EL (cell line): Measurements from ENCODE around the gene RBM5.

Experiments
- DNase-seq: peaks from one replicate; pipeline ENCODE4 v3.0.0-alpha.2; 2016

Gene RBM5

GRCh38 chr3:50162034-50162883 lies 73.5 kb downstream of the RBM5 start:
- no peak for DNase-seq

- DNase-seq: peak; percentile 98
These were observed 75.1 kb downstream of the RBM5 start for GRCh38 chr3:50163572-50164455.

- no peak for DNase-seq
These were observed 75.8 kb downstream of the RBM5 start for GRCh38 chr3:50164481-50164880.

- DNase-seq: peak; percentile 74
These were observed 76.5 kb downstream of the RBM5 start for GRCh38 chr3:50164984-50165909.

GRCh38 chr3:50165910-50166538 lies 77.3 kb downstream of the RBM5 start:
- DNase-seq: no peak

GRCh38 chr3:50166620-50167019 lies 77.9 kb downstream of the RBM5 start:
- no peak for DNase-seq

- DNase-seq: no peak
These were observed 78.5 kb downstream of the RBM5 start for GRCh38 chr3:50167069-50167840.

- DNase-seq: no peak
These were observed 79.1 kb downstream of the RBM5 start for GRCh38 chr3:50167841-50168209.

GRCh38 chr3:50168388-50168787 lies 79.7 kb downstream of the RBM5 start:
- DNase-seq: no peak
